Prostate gland (tissue), 2 donors: ENCODE data around the gene DMAP1. TPM values are rescaled to one million over a fixed set of nuclear protein-coding genes. Genes with fewer than 3 reads are reported as not detected.

Experiments used
- DNase-seq: peaks from one replicate; pipeline ENCODE4 v3.0.0-alpha.2; 2019; ENCODE audit warnings: low spot score
- H3K27ac ChIP-seq, 2 donors: fragments of 200-600 bp; sonication (generic); 2 replicates each; pipeline ENCODE4 v1.5.1; 2017 to 2019
- H3K27me3 ChIP-seq: fragments of 200-600 bp; sonication (generic); replicated peaks from 2 replicates; pipeline ENCODE4 v1.5.1; 2019; ENCODE audit not compliant: insufficient read depth
- H3K36me3 ChIP-seq, 2 donors: fragments of 200-600 bp; sonication (generic); 1 replicate in 1 of 2; 2 replicates in 1 of 2; pipeline versions ENCODE4 v1.5.1 to v1.8.1; 2017 to 2019
- H3K4me1 ChIP-seq: fragments of 200-600 bp; sonication (generic); replicated peaks from 2 replicates; pipeline ENCODE4 v1.5.1; 2019
- H3K4me3 ChIP-seq, 2 donors: fragments of 200-600 bp; sonication (generic); 2 replicates each; pipeline ENCODE4 v1.5.1; 2017 to 2019
- H3K9me3 ChIP-seq: fragments of 200-600 bp; sonication (generic); 2 replicates; pipeline ENCODE4 v1.5.1; 2017
- POLR2A ChIP-seq: fragments of 450-650 bp; IDR thresholded peaks from one replicate; pipeline ENCODE4 v1.6.1; 2016; ENCODE audit warnings: antibody characterized with exemption, mild to moderate bottlenecking
- POLR2AphosphoS5 ChIP-seq: sonication (generic); formaldehyde crosslinking; IDR thresholded peaks from one replicate; pipeline ENCODE4 v1.6.1; 2017; ENCODE audit warnings: antibody characterized with exemption
- WGBS: methylation state at CpG from one replicate; pipeline ENCODE4 v1.1.5; 2018; 5-methylcytosine and 5-hydroxymethylcytosine counted together
- intact Hi-C: fragments of 100-400 bp; cut with DNase I; formaldehyde crosslinking; loops from one replicate; pipeline ENCODE4 v1.14.2; 2022
- total RNA-seq, 2 donors: library from RNA; depleted of rRNA; stranded (reverse); fragments of >200 nt; gene quantifications; one replicate each; pipeline ENCODE4 v1.1.0, GENCODE V29; 2016
- TF ChIP-seq, protein P1 (sequence below), 4 experiments: fragments of 200-600 bp in 2 of 4; fragments of 450-650 bp in 2 of 4; sonication (generic) in 2 of 4; IDR thresholded peaks; 1 replicate in 3 of 4; 2 replicates in 1 of 4; pipeline ENCODE4 v1.5.1; 2016 to 2019; ENCODE audit warnings: antibody characterized with exemption in 4 of 4, mild to moderate bottlenecking in 2 of 4, moderate library complexity in 2 of 4

DMAP1 gene
- total RNA-seq, 2 donors from 2014 or later, result 50.6 to 84.0 TPM

DNA sequence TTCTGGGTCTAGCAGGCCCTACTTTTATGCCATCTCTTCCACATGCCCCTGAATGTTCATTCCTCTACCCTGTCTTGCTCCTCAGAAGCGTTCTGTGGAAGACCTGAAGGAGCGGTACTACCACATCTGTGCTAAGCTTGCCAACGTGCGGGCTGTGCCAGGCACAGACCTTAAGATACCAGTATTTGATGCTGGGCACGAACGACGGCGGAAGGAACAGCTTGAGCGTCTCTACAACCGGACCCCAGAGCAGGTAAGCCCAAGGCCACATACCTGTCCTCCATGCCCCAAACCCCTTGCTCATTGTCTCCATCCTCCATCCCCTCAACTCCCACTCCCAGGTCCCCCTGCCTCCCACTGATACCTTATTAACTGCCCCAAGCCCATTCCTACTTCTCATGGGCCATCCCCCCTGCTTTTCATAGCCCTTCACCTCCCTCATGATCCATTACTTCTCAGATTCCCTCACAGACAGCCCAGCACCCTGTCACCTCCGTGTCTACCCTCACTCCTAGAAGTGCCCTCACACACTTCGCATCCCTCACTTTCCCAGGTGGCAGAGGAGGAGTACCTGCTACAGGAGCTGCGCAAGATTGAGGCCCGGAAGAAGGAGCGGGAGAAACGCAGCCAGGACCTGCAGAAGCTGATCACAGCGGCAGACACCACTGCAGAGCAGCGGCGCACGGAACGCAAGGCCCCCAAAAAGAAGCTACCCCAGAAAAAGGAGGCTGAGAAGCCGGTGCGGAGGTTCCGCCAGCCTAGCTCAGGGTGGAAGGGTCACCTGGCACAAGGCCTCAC is 5.4 kb downstream of the DMAP1 start:
- Histone ChIP-seq H3K27ac (no peak overlapping the region), H3K4me3 (no peak overlapping the region), H3K36me3 (peaks cover 4 to 13% of the 10 kb centered on the region in 2 donors), H3K27me3 (no peaks in the 10 kb centered on the region), H3K4me1 (peaks cover 8% of the 10 kb centered on the region), H3K9me3 (no peaks in the 10 kb centered on the region)
- TF ChIP-seq POLR2A, result no peak
- no peak for TF ChIP-seq POLR2AphosphoS5
- TF ChIP-seq, protein P1, sequence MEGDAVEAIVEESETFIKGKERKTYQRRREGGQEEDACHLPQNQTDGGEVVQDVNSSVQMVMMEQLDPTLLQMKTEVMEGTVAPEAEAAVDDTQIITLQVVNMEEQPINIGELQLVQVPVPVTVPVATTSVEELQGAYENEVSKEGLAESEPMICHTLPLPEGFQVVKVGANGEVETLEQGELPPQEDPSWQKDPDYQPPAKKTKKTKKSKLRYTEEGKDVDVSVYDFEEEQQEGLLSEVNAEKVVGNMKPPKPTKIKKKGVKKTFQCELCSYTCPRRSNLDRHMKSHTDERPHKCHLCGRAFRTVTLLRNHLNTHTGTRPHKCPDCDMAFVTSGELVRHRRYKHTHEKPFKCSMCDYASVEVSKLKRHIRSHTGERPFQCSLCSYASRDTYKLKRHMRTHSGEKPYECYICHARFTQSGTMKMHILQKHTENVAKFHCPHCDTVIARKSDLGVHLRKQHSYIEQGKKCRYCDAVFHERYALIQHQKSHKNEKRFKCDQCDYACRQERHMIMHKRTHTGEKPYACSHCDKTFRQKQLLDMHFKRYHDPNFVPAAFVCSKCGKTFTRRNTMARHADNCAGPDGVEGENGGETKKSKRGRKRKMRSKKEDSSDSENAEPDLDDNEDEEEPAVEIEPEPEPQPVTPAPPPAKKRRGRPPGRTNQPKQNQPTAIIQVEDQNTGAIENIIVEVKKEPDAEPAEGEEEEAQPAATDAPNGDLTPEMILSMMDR (IDR thresholded peaks at IDR 0.05), result no peak
- WGBS, result 92% methylated on average over 24 of the region's 24 CpGs
- intact Hi-C loops, result loop anchor here (5.0 to 10.0 kb wide), 3 partner anchors 76 to 434 kb away; partner anchors contain the start of gene ERI3
- no peak for DNase-seq

DNA sequence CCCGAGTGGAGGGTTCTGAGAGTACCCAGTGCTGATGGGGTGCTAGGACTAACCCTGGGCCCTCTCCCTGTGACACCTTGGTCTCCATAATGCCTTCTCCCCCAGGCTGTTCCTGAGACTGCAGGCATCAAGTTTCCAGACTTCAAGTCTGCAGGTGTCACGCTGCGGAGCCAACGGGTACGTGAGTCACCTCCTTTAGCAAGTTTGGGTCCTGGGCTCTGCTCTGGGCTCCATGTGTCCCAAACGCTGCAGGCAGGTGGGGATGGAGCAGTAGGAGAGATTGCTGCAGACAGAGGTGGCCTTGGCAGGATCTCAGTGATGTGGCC is 6.0 kb downstream of the DMAP1 start:
- 87% methylated on average over 6 of the region's 6 CpGs for WGBS
- TF ChIP-seq POLR2A (no peak), POLR2AphosphoS5 (no peak)
- TF ChIP-seq, protein P1 (IDR thresholded peaks at IDR 0.05), result no peak
- H3K27me3 ChIP-seq, result no peaks in the 10 kb centered on the region
- peaks cover 2% of the 10 kb centered on the region for H3K4me1 ChIP-seq
- DNase-seq, result no peak
- no peak overlapping the region for H3K4me3 ChIP-seq
- H3K27ac ChIP-seq, result no peak overlapping the region
- peaks cover 4 to 13% of the 10 kb centered on the region in 2 donors for H3K36me3 ChIP-seq
- intact Hi-C loops, result loop anchor here (5.0 to 10.0 kb wide), 3 partner anchors 76 to 433 kb away; partner anchors contain the start of gene ERI3
- no peaks in the 10 kb centered on the region for H3K9me3 ChIP-seq

DNA sequence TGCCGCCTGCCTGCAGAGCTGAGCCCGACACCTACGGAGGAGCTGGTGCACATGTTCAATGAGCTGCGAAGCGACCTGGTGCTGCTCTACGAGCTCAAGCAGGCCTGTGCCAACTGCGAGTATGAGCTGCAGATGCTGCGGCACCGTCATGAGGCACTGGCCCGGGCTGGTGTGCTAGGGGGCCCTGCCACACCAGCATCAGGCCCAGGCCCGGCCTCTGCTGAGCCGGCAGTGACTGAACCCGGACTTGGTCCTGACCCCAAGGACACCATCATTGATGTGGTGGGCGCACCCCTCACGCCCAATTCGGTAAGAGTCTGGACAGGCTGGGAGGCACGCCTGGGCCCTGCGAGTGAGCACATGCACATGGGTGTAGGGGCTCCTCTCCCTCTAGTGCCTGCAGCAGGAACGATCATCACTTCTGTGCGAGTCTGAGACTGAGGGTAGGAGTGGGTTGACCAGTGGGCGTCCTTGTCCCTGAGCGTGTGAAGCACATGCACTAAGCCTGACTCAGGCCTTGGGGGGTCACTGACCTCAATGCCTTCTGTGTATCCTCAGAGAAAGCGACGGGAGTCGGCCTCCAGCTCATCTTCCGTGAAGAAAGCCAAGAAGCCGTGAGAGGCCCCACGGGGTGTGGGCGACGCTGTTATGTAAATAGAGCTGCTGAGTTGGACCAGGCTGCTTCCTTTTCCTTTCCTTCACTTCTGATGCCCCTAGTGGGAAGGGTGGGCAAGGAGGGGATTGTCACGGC is 6.9 kb downstream of the DMAP1 start:
- TF ChIP-seq, protein P1 (IDR thresholded peaks at IDR 0.05), result no peak
- no peak for TF ChIP-seq POLR2A
- TF ChIP-seq POLR2AphosphoS5, result no peak

DNA sequence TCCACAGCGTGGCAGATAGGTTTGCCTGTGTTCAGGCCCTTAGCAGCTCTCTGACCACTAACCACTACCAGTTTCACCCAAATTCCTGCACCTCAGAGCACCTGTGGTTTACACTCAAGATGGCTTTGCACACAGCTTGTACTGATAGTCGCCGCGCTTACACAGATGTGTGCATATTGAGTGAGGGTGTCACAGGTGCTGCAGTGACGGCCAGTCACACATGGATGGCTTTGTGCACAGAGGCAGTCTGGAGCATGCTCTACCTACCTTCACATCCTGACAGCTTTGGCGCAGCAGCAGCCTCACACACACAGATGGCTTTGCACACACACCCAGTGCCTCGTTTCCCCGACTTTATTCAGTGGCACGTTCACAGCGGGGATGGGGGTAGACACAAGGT is 7.5 kb downstream of the DMAP1 start:
- no peak for DNase-seq

More for the DNA sequence above, 6.9 kb downstream of the DMAP1 start:
- H3K27me3 ChIP-seq, result no peaks in the 10 kb centered on the region
- intact Hi-C loops, result no loop called here
- H3K36me3 ChIP-seq, result peaks cover 4 to 13% of the 10 kb centered on the region in 2 donors
- no peaks in the 10 kb centered on the region for H3K4me1 ChIP-seq
- no peak for DNase-seq
- H3K4me3 ChIP-seq, result no peak overlapping the region
- no peak overlapping the region for H3K27ac ChIP-seq
- H3K9me3 ChIP-seq, result no peaks in the 10 kb centered on the region
- 62% methylated on average over 28 of the region's 31 CpGs for WGBS

More for the DNA sequence above, 7.5 kb downstream of the DMAP1 start:
- H3K9me3 ChIP-seq, result no peaks in the 10 kb centered on the region
- no peak for TF ChIP-seq POLR2A
- no peak for TF ChIP-seq POLR2AphosphoS5
- TF ChIP-seq, protein P1 (IDR thresholded peaks at IDR 0.05), result no peak
- H3K27ac ChIP-seq, result no peak overlapping the region
- H3K4me1 ChIP-seq, result no peaks in the 10 kb centered on the region
- peaks cover 4 to 13% of the 10 kb centered on the region in 2 donors for H3K36me3 ChIP-seq
- 85% methylated on average over 10 of the region's 10 CpGs for WGBS
- no peak overlapping the region for H3K4me3 ChIP-seq
- intact Hi-C loops, result no loop called here
- H3K27me3 ChIP-seq, result no peaks in the 10 kb centered on the region
